HCT116 (cell line): Measurements from ENCODE around the gene YBEY.

Source experiments
- TCF7L2 ChIP-seq: IDR thresholded peaks from 2 replicates; pipeline ENCODE4 v1.7.0; 2011; ENCODE audit warnings: borderline replicate concordance, inconsistent platforms; ENCODE audit not compliant: insufficient read depth, insufficient read length; ENCODE audit errors: extremely low read depth
- TF ChIP-seq, protein P1 (sequence below), 3 experiments: fragments of 200-600 bp in 1 of 3; sonication (generic) in 1 of 3; IDR thresholded peaks in 2 of 3; conservative IDR thresholded peaks in 1 of 3; 2 replicates each; pipeline ENCODE4 v1.5.1; 2012 to 2017; ENCODE audit warnings: low read depth in 2 of 3, low read length in 2 of 3, antibody characterized with exemption in 1 of 3, borderline replicate concordance in 1 of 3, control low read depth in 1 of 3, mild to moderate bottlenecking in 1 of 3, mixed read lengths in 1 of 3, mixed run types in 1 of 3, moderate library complexity in 1 of 3; ENCODE audit not compliant: insufficient read depth in 1 of 3

DNA sequence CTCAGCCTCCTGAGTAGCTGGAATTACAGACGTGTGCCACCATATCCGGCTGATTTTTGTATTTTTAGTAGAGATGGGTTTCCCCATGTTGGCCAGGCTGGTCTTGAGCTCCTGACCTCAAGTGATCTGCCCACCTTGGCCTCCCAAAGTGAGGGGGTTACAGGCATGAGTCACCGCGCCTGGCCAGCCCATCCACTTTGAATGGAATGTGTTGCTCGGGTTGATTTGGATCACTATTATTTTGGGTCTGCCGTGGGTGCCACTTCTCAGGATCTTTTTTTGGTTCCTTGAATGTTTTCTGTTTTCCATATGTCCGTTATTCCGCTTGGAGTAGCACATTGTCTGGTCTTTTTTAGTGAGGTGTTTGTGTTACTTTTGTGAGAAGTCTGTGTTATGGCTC, 54.9 kb downstream of the YBEY start:
- TF ChIP-seq, protein P1, sequence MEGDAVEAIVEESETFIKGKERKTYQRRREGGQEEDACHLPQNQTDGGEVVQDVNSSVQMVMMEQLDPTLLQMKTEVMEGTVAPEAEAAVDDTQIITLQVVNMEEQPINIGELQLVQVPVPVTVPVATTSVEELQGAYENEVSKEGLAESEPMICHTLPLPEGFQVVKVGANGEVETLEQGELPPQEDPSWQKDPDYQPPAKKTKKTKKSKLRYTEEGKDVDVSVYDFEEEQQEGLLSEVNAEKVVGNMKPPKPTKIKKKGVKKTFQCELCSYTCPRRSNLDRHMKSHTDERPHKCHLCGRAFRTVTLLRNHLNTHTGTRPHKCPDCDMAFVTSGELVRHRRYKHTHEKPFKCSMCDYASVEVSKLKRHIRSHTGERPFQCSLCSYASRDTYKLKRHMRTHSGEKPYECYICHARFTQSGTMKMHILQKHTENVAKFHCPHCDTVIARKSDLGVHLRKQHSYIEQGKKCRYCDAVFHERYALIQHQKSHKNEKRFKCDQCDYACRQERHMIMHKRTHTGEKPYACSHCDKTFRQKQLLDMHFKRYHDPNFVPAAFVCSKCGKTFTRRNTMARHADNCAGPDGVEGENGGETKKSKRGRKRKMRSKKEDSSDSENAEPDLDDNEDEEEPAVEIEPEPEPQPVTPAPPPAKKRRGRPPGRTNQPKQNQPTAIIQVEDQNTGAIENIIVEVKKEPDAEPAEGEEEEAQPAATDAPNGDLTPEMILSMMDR (IDR thresholded peaks at IDR 0.05 in 2 of 3, conservative IDR thresholded peaks at IDR 0.05 in 1 of 3; ENCODE audit: borderline replicate concordance in 1 of 3, insufficient read depth in 1 of 3, low read depth in 2 of 3, low read length in 2 of 3) = no peak
- TF ChIP-seq TCF7L2 = no peak
